Glomerular visceral epithelial cell (primary cell): Measurements from ENCODE around the gene KCNQ1.

ENCODE experiments used
- DNase-seq: peaks from one replicate; pipeline ENCODE4 v3.0.0-alpha.2; 2016; ENCODE audit errors: extremely low spot score

Gene KCNQ1

GRCh38 chr11:2858995-2859698 lies 414.3 kb downstream of the KCNQ1 start:
- DNase-seq = no peak

DNA sequence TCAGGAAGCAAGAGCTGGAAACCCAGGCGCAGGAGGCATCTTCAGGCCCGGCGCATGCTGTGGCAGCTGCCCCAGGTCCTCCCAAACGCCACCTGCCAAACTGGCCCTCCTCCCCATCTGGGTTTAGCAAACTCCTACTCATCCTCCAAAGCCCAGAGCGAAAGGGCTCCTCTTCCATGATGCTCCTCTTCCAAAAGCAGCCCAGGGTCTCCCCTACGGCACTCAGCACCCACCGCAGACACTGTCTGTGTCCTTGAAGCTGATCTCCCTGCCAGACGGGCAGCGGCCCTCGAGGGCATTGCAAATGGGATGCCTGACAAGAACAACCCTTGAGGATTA lies 414.9 kb downstream of the KCNQ1 start:
- DNase-seq = no peak

DNA sequence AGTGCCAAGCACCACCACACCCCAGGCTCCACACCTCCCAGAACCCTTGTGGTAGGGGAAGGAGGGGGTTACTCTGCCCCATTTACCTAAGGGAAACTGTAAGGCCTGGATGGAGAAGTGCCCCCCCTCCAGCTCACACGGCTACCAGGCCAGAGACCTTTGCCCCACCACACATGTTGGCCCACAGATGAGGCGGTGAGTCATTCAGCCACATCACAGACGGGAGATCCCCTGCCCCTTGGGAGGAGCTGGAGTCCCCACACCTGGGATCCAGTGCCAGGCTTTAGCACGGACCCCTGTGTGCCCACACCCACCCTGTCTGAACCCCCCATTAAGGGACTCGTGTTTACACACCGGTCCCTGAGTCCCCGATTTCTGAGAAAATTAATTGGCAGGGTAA lies 415.8 kb downstream of the KCNQ1 start:
- peak; percentile 77 for DNase-seq

DNA sequence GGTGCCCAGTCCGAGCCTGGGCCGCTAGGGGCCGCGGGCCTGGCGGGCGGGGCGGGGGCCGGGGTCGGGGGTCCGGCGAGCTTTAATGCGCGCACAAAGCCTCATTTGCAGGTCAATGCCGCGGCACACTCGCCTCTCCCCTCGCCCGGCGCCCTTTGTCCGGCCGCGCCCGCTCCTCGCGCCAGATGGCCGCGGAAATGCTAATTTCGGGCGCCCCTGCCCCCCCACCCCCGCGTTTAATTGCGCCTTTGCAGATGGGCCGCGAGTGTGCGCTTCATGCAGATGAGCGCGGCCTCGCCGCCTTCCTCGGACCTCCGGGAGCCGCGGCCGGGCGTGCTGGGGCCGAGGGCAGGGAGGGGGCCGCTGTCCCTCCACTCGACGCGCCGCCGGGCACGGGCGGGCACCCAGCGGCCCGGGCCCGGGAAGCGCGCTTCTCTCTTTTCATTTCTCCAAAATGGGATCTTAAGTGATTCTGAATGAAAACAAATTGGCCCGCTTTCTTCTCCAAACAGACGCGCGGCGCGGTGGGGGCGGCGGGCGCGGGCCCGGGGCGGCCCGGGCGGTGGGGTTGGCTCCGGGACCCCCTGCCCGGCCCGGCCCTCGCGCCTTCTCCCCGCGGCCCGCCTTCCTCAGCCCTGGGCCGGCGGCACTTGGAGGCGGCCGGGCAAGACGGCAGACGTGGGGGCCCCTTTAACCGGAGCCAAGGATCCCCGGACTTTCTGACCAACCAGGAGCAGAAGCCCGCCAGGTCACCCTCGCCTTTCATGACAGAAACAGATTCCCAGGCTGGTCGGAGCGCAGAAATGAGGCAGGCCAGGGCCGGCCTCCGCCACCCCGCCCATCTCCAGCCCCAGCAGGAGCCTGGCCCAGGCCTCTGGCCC lies 417.8 kb downstream of the KCNQ1 start:
- no peak for DNase-seq

- DNase-seq = no peak
Observed at GRCh38 chr11:2863276-2863618, 418.4 kb downstream of the KCNQ1 start.

DNA sequence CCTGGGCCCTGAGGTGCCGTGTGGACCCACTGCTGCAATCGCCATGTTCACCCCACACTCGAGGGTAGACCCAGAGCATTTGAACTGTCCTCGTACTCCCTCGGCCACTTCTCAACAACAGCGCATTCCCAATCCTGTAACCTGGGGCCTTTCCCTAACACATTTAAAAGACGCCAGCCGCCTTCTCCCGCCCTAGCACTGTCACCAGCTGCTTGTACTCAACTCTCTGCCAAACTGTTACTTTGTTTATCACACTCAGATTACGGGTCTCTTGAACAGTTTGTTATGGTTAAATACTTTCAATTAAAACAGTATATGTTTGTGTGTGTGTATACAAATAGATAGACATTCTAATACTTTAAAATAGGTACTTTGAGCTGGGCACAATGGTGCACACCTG lies 420.1 kb downstream of the KCNQ1 start:
- no peak for DNase-seq

- no peak for DNase-seq
Observed at GRCh38 chr11:2865922-2866577, 421.2 kb downstream of the KCNQ1 start.

DNA sequence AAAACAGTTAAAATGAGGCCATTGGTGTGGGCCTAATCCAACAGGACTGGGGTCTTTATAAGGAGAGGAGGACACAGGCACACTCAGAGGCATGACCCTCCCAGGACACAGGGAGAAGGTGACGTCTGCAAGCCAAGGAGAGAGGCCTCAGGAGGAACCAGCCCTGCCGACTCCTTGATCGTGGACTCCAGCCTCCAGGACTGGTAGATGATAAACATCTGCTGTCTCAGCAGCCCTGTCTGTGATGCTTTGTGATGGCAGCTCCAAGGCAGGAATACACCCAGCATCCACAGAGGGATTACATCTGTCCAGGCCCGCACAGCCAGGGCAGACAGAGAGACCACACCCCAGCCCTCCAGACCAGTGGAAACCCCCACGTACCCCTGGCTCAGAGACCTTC lies 422.3 kb downstream of the KCNQ1 start:
- no peak for DNase-seq

DNA sequence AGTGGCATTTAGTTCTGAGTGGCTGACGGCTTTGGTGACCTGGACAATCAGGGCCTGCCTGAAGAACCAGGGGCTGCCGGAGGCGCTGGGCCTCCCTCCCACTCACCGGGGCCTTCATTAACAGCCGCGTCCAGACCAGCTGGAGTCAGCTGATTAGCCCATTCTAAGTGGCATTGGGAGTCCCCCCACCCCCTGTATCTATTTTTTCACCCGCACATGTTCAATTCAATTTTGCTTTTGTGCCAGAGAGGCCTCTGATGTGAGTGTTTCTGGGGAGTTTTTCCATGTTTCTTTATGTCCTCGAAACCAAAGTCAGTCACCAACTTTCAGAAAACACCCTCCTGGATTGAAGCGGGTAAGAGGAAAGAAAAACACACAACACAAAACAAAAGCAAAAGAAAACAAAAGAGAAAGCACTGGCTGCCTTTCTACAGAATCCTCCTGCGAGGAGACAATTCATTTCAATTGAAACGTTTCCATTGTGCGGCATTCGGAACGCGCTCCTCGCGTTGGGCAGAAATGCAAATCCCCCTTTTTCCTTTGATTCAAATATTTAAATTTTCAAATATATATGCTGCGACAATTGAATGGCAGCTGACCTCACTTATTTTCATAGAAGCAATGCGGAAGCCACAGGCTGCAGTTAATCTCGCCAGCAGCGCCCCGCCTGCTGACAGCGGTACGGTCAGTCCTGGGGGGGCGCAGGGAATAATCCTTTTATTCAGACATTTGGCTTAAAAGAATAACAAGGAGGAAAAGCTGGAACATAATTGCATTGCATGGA lies 423.1 kb downstream of the KCNQ1 start:
- DNase-seq = no peak

DNA sequence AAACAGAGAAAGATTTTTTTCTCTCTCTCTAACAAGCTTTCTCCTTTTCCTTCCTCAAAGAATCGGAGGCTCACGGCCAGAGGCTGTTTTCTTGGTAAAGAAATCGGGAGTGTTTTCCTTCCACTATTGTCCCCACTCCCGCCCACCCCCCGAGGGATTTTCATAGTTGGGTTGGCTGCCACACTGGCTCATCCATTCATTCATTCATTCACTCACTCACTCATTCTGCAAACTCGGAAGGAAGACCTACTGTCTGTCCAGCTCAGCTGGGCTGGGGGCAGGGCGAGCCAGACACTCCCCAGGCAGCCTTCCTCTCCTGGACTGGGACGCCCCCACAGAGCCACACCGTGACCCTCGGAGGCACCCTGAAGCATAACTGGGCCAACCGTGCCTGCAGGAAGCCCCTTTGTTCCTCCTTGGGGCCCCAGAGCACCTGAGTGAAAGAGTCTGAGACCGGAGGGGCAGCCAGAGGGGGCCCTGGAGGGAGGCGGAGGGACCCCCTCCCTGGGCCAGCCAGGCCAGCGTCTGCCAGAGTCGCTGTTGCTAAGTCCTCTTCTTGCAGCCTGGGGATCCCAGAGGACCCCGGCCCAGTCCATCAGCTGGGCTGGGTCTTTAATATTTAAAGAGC lies 423.8 kb downstream of the KCNQ1 start:
- no peak for DNase-seq

DNA sequence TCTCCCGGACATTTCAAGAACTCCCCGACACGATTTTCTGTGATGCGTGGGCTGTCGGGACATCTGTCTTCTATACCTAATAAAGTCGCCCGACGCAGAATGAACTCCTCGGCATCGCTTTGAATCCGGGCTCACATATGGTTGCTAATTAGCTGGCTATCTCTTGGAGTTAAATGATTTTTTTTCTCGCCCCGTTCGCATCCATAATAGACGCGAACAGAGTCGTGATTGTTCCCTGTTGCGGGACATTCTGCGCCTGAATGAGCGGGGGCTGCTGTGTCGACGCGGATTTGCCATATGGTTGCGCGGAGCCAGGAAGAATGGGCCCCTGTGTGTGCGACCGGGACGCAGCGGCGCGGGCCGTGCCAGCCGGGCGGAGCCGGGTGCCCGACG lies 424.3 kb downstream of the KCNQ1 start:
- DNase-seq = no peak

DNA sequence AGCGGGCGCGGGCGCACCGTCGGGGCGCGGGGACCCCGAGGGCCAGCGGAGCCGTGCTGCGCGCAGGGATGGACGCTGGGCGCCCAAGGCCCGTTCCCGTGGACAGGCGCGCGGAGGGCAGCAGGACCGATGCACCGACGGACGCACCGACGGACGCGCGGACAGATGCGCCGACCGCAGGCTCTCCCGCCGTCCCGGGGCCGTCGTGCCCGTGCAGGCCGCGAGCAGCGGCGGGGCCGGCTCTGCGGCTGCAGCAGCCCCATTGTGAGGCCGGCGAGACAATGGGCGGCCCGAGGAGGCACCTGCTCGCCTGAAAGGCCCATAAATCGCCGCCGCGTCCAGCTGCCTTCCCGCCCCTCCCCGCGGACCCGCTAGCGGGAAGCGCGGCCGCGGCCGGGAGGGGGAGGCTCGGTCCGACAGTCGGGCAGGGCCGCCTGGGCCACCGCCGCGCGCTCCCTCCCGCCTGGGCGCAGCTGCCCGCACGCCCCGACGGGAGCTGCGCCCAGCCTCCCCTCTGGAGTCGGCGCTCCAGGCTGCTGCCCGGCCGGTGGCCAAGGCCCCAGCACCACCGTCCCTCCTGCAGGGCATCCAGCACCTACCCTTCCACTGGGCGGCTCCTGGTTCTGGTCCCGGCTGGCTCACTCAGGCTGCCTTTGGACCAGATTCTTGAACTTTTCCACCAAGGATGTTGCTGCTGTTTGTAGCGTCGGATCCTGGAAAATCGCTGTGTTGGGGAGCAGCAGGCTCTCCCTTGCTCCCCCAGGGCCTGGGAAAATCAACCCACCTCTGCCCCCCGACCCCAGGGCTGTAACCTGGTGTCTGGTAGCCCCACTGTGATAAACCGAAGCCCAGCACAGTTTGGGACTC lies 425.0 kb downstream of the KCNQ1 start:
- DNase-seq = no peak

DNA sequence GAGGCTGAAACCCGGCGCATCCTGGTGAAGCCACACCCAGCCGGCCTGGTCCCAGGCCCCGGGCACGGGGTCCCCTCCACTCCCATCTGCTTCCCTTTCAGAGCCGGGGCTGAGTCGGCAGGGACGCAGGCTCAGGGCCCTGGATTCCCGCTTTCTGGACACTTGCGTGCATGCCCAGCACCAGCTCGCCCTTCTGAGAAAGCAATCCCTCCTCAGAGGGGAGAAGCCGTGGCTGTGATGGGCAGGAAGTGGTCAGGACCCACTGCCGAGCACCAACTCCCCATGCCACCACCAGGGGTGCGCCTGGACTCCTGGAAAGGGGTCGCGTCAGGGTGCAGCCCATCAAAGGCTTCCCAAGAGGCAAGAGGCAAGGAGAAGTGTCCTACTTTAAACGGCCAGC lies 425.7 kb downstream of the KCNQ1 start:
- DNase-seq = no peak

GRCh38 chr11:2870969-2871680 lies 426.3 kb downstream of the KCNQ1 start:
- no peak for DNase-seq

GRCh38 chr11:2874963-2875362 lies 430.2 kb downstream of the KCNQ1 start:
- DNase-seq = no peak

- no peak for DNase-seq
Observed at GRCh38 chr11:2877474-2877873, 432.7 kb downstream of the KCNQ1 start.

DNA sequence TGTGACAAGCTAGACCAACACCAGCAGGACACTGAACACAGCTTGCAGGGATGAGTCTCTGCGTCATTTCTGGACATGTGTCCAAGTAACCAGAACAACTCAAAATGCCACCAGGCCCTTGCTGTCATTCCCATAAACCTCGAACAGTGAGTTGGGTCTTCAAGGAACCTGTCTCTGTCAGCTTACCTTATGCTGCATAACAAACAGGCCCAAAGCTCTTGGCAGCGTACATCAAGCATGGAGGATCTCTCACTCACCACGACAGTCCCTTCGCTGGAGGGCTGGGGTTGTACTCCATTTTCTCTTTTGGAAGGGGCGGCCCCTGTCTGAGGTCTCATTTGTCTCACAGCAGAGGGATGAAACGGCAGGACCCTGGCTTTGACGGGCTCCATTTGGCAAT lies 434.0 kb downstream of the KCNQ1 start:
- no peak for DNase-seq

DNA sequence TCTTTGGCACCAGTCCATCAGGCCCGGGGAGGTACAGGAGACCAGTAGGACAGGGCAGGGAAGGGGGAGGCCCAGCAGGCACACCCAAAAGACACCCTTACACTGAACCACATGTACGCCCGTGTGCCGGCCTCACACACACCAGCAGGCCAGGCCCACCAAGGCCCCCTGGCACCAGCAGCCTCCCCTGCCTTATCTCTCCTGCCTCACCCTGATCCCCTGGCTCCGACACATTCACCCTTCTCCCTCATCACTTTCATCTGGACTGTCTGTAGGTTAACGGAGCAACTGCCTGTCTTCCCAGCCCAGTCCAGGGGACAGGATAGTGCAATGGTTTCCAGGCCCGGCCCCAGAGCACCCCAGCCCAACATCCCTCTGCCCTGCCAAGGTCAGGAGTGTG lies 435.8 kb downstream of the KCNQ1 start:
- no peak for DNase-seq

DNA sequence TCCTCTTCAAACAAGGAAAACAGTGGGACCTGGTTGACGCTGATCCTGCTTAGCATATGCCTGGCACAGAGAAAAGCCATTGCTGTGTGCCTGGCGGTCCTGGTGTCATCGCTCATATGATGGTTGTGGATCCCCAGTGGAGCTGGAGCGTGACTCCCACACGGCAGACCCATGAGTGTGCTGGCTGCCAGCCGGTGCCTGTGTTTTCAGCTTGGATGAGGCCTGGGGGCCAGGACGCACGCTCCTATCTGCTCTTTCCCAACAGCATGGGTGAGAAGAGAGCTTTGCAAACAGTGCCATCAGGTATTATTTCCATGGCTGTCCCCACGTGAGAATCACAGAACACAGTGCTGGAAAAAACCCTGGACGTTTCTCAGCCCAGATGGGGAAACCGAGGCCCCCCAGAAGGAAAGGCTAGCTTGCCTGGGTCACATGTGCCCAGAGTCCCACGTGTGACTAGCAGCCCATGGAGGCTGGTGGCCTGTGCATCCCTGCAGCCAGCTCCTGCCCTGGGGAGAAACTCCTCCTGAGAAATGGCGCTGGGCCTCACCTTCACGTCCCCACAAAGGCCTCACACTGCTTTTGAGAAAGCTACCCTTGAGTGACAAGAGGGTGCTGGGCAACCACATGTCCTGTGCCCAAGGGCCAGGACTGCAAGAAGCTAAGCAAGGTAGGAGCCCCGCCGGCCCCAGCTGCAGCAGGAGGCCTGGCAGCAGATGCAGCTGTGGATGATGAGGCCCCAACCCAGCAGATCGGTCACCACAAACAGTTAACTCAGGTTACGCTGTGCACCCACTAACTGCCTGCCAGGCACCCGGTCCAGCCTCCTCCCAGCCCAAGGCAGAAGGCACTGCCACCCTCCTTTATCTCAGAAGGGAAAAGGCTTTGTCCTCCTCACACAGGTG lies 436.5 kb downstream of the KCNQ1 start:
- no peak for DNase-seq
